Measurements from ENCODE around the gene LKAAEAR1. TPM values are rescaled to one million over a fixed set of nuclear protein-coding genes. Genes with fewer than 3 reads are reported as not detected.

LKAAEAR1 gene
- total and polyA plus RNA-seq, 2 of the 13 experiments (the other 11 are each of a cell fraction or from before 2014, with no cell fraction given) = not detected

DNA sequence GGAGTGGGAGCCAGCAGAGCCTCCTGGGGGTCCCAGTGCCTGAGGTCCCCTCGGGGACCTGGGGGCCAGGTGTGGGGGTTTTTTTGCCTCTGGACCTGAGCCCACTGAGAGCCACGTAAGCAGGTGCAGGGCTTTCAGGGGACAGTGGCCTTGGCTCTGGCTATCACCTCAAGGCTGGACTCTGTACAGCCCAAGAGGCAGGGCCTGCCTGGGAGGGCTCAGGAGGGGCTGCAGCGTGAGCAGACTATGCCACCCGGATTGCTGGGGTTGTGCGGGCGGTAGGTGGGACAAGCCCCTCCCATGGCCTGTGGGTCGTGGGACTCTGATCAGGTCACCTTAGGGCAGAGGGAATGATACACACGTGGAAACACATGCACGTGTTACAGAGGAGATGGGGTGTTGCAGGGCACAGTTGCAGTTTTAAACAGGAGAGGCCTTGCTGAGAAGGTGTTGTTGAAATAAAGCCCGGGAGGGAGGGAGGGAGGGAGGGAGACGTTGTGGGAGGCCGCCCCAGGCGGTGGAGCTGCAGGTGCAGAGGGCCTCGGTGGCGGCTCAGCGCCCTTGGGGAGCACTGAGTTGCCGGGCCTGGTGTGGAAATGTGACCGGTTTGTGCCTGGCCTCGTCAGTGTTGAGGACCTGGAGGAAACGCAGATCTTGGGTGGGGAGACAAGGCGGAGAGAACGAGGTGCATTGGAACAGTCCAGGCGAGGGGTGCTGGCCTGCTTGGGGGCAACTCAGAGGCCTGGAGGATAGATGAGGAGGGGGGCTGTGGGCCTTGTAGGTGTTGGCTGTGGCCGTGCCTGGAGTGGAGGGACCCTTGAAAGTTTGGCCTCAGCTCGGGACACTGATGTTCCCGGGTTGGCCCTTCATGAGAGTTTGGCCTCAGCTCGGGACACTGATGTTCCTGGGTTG, 18.9 kb downstream of the LKAAEAR1 start (continued):
- TF ChIP-seq GTF3A (CRISPR knock-in tag; conservative IDR thresholded peaks at IDR 0.05) (no peak), ZNF724P (CRISPR knock-in tag; IDR thresholded peaks at IDR 0.05; ENCODE audit: borderline replicate concordance) (no peak), RELA (CRISPR knock-in tag; IDR thresholded peaks at IDR 0.05) (no peak), HOXA9 (CRISPR knock-in tag; IDR thresholded peaks at IDR 0.05; ENCODE audit: borderline replicate concordance) (0 out of 2 replicates have a peak, but pooled peaks have one; percentile 70), ZNF749 (CRISPR knock-in tag; IDR thresholded peaks at IDR 0.05; ENCODE audit: borderline replicate concordance) (no peak), TOPORS (CRISPR knock-in tag; IDR thresholded peaks at IDR 0.05) (0 out of 2 replicates have a peak, but pooled peaks have one; percentile 46), ZMYM3 (CRISPR knock-in tag; IDR thresholded peaks at IDR 0.05) (peak; percentile 78), FOXJ3 (CRISPR knock-in tag; IDR thresholded peaks at IDR 0.05; ENCODE audit: borderline replicate concordance) (no peak), KLF6 (CRISPR knock-in tag; IDR thresholded peaks at IDR 0.05) (no peak), ZNF652 (CRISPR knock-in tag; IDR thresholded peaks at IDR 0.05; ENCODE audit: borderline replicate concordance, low read depth) (no peak), RBFOX2 (IDR thresholded peaks at IDR 0.05; ENCODE audit: low read depth, low read length) (no peak), NAIF1 (CRISPR knock-in tag; IDR thresholded peaks at IDR 0.05; ENCODE audit: borderline replicate concordance) (no peak), NFKB2 (CRISPR knock-in tag; IDR thresholded peaks at IDR 0.05; ENCODE audit: borderline replicate concordance) (0 out of 2 replicates have a peak, but pooled peaks have one; percentile 63), KMT2B (CRISPR knock-in tag; IDR thresholded peaks at IDR 0.05) (0 out of 2 replicates have a peak, but pooled peaks have one; percentile 40)
- TF ChIP-seq, protein P1, sequence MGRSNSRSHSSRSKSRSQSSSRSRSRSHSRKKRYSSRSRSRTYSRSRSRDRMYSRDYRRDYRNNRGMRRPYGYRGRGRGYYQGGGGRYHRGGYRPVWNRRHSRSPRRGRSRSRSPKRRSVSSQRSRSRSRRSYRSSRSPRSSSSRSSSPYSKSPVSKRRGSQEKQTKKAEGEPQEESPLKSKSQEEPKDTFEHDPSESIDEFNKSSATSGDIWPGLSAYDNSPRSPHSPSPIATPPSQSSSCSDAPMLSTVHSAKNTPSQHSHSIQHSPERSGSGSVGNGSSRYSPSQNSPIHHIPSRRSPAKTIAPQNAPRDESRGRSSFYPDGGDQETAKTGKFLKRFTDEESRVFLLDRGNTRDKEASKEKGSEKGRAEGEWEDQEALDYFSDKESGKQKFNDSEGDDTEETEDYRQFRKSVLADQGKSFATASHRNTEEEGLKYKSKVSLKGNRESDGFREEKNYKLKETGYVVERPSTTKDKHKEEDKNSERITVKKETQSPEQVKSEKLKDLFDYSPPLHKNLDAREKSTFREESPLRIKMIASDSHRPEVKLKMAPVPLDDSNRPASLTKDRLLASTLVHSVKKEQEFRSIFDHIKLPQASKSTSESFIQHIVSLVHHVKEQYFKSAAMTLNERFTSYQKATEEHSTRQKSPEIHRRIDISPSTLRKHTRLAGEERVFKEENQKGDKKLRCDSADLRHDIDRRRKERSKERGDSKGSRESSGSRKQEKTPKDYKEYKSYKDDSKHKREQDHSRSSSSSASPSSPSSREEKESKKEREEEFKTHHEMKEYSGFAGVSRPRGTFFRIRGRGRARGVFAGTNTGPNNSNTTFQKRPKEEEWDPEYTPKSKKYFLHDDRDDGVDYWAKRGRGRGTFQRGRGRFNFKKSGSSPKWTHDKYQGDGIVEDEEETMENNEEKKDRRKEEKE (IDR thresholded peaks at IDR 0.05) = no peak
- TF ChIP-seq, protein P2, sequence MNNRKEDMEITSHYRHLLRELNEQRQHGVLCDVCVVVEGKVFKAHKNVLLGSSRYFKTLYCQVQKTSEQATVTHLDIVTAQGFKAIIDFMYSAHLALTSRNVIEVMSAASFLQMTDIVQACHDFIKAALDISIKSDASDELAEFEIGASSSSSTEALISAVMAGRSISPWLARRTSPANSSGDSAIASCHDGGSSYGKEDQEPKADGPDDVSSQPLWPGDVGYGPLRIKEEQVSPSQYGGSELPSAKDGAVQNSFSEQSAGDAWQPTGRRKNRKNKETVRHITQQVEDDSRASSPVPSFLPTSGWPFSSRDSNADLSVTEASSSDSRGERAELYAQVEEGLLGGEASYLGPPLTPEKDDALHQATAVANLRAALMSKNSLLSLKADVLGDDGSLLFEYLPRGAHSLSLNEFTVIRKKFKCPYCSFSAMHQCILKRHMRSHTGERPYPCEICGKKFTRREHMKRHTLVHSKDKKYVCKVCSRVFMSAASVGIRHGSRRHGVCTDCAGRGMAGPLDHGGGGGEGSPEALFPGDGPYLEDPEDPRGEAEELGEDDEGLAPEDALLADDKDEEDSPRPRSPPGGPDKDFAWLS (CRISPR knock-in tag; IDR thresholded peaks at IDR 0.05; ENCODE audit: borderline replicate concordance) = no peak
- TF ChIP-seq, protein P3, sequence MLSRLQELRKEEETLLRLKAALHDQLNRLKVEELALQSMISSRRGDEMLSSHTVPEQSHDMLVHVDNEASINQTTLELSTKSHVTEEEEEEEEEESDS (CRISPR knock-in tag; IDR thresholded peaks at IDR 0.05; ENCODE audit: borderline replicate concordance) = 0 out of 2 replicates have a peak, but pooled peaks have one; percentile 76
- TF ChIP-seq, protein P4, sequence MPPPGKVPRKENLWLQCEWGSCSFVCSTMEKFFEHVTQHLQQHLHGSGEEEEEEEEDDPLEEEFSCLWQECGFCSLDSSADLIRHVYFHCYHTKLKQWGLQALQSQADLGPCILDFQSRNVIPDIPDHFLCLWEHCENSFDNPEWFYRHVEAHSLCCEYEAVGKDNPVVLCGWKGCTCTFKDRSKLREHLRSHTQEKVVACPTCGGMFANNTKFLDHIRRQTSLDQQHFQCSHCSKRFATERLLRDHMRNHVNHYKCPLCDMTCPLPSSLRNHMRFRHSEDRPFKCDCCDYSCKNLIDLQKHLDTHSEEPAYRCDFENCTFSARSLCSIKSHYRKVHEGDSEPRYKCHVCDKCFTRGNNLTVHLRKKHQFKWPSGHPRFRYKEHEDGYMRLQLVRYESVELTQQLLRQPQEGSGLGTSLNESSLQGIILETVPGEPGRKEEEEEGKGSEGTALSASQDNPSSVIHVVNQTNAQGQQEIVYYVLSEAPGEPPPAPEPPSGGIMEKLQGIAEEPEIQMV (CRISPR knock-in tag; IDR thresholded peaks at IDR 0.05; ENCODE audit: low read depth) = peak; percentile 57; the same call in 1 of the 2 replicates
- TF ChIP-seq, protein P5, sequence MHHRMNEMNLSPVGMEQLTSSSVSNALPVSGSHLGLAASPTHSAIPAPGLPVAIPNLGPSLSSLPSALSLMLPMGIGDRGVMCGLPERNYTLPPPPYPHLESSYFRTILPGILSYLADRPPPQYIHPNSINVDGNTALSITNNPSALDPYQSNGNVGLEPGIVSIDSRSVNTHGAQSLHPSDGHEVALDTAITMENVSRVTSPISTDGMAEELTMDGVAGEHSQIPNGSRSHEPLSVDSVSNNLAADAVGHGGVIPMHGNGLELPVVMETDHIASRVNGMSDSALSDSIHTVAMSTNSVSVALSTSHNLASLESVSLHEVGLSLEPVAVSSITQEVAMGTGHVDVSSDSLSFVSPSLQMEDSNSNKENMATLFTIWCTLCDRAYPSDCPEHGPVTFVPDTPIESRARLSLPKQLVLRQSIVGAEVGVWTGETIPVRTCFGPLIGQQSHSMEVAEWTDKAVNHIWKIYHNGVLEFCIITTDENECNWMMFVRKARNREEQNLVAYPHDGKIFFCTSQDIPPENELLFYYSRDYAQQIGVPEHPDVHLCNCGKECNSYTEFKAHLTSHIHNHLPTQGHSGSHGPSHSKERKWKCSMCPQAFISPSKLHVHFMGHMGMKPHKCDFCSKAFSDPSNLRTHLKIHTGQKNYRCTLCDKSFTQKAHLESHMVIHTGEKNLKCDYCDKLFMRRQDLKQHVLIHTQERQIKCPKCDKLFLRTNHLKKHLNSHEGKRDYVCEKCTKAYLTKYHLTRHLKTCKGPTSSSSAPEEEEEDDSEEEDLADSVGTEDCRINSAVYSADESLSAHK (CRISPR knock-in tag; IDR thresholded peaks at IDR 0.05; ENCODE audit: borderline replicate concordance) = no peak

All from HepG2 (cell line).